CD4-positive, alpha-beta memory T cell (primary cell): ENCODE measurements around the gene OTUD7B. TPM values are rescaled to one million over a fixed set of nuclear protein-coding genes. Genes with fewer than 3 reads are reported as not detected.

Source experiments
- CTCF ChIA-PET: fragments of 350-600 bp; sonication (Branson Sonifier 250); formaldehyde crosslinking; loops from one replicate; lab custom pipeline; 2021; ENCODE audit warnings: inconsistent platforms; ENCODE audit not compliant: partially characterized antibody; lab: Charles Lee
- POLR2A ChIA-PET: fragments of 350-600 bp; sonication (Branson Sonifier 250); formaldehyde crosslinking; loops from one replicate; lab custom pipeline; 2021; ENCODE audit not compliant: partially characterized antibody; lab: Charles Lee
- DNase-seq, 5 donors: peaks; one replicate each; pipeline versions ENCODE4 v3.0.0 to v3.0.0-alpha.2; 2020 to 2022; ENCODE audit warnings: mixed read lengths in 1 of 5
- H3K27ac ChIP-seq: one replicate; pipeline ENCODE4 v1.7.0; 2013; ENCODE audit warnings: low read depth, low read length
- H3K27me3 ChIP-seq: 2 replicates; pipeline ENCODE4 v1.7.0; 2013; ENCODE audit warnings: mild to moderate bottlenecking, low read length, moderate library complexity; ENCODE audit not compliant: insufficient read depth
- H3K36me3 ChIP-seq: 2 replicates; pipeline ENCODE4 v1.7.0; 2013; ENCODE audit warnings: mild to moderate bottlenecking, low read length, moderate library complexity; ENCODE audit not compliant: insufficient read depth
- H3K4me1 ChIP-seq: 2 replicates; pipeline ENCODE4 v1.7.0; 2013; ENCODE audit warnings: mild to moderate bottlenecking, low read length, moderate library complexity; ENCODE audit not compliant: insufficient read depth
- H3K4me3 ChIP-seq, 2 donors: one replicate each; pipeline ENCODE4 v1.7.0; 2013; ENCODE audit warnings: low read length in 2 of 2, mild to moderate bottlenecking in 1 of 2
- H3K9me3 ChIP-seq, 2 donors: one replicate each; pipeline ENCODE4 v1.7.0; 2013; ENCODE audit warnings: low read length in 2 of 2, control low read depth in 1 of 2; ENCODE audit not compliant: control insufficient read depth in 1 of 2
- H3K27ac Mint-ChIP-seq, 7 donors: one replicate each; pipeline ENCODE4 v1.8.0; 2020 to 2021; ENCODE audit warnings: mixed read lengths in 7 of 7, mild to moderate bottlenecking in 6 of 7, inconsistent platforms in 3 of 7, moderate library complexity in 3 of 7
- H3K27me3 Mint-ChIP-seq, 2 donors: one replicate each; pipeline ENCODE4 v1.8.0; 2020 to 2021; ENCODE audit warnings: mixed read lengths in 2 of 2
- H3K36me3 Mint-ChIP-seq, 2 donors: one replicate each; pipeline ENCODE4 v1.8.0; 2020 to 2021; ENCODE audit warnings: mixed read lengths in 2 of 2, inconsistent platforms in 1 of 2, mild to moderate bottlenecking in 1 of 2
- H3K4me1 Mint-ChIP-seq, 4 donors: one replicate each; pipeline ENCODE4 v1.8.0; 2020 to 2021; ENCODE audit warnings: mixed read lengths in 4 of 4, mild to moderate bottlenecking in 1 of 4
- H3K4me3 Mint-ChIP-seq, 8 donors: one replicate each; pipeline ENCODE4 v1.8.0; 2020 to 2021; ENCODE audit warnings: mixed read lengths in 8 of 8, mild to moderate bottlenecking in 7 of 8, moderate library complexity in 6 of 8, inconsistent platforms in 3 of 8
- H3K9me3 Mint-ChIP-seq, 8 donors: one replicate each; pipeline ENCODE4 v1.8.0; 2020 to 2021; ENCODE audit warnings: mixed read lengths in 8 of 8, mild to moderate bottlenecking in 5 of 8, inconsistent platforms in 3 of 8, moderate library complexity in 1 of 8
- intact Hi-C: fragments of 100-400 bp; cut with micrococcal nuclease; formaldehyde crosslinking; loops from one replicate; pipeline ENCODE4 v1.15.1; 2023
- polyA plus RNA-seq, 2 donors: library from polyadenylated mRNA; unstranded; fragments of 300-500 nt; fragmentation: Illumina TruSeq; gene quantifications; one replicate each; pipeline ENCODE4 v1.2.3, GENCODE V29; 2021
- total RNA-seq, 2 experiments: library from RNA; stranded (reverse); gene quantifications; one replicate each; pipeline ENCODE4 v1.2.3, GENCODE V29; 2021

OTUD7B gene
- total and polyA plus RNA-seq, 4 experiments from 2014 or later = 0.27 to 17.6 (median 9.0) TPM

- CTCF ChIA-PET = no interaction called here
These were observed 7.6 kb upstream of the OTUD7B start for GRCh38 chr1:150018165-150018564.

DNA sequence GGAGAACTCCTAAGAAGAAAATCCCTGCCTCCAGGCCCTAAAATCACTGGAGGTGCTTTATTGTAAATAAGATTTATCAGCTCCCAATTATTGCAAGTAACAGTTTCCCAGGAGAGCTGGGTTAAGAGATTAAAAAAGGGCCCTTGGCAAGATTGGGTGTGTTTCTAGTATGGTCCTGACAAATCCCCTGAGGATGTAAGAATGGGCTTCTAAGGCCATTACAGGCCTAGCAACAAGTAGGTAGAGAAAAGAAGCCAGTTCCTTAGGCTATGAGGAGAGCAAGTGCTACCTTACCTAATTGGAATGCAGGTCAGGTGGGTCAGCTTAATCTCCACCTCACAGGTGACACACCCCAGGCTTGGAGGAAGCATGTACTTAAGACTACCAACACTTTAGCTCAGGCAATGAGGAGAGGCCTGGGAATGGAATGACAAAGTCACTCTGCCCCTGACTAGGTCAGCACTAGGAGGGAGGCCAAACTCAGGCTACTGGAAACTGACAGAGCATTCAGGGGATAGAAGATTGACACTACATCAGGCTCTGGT is 6.8 kb upstream of the OTUD7B start:
- POLR2A ChIA-PET = no interaction called here
- CTCF ChIA-PET = no interaction called here

More at GRCh38 chr1:150018165-150018564, 7.6 kb upstream of the OTUD7B start:
- H3K27me3 ChIP-seq = no peaks in the 10 kb centered on the region
- Mint-ChIP-seq H3K4me3 (no peak overlapping the region), H3K27ac (no peak overlapping the region), H3K4me1 (peaks cover 0 to 4% (median 1%) of the 10 kb centered on the region in 4 donors), H3K27me3 (no peaks in the 10 kb centered on the region), H3K36me3 (no peaks in the 10 kb centered on the region), H3K9me3 (no peaks in the 10 kb centered on the region)
- POLR2A ChIA-PET = no interaction called here
- DNase-seq = no peak
- no peak overlapping the region for H3K27ac ChIP-seq
- intact Hi-C loops = no loop called here
- H3K4me1 ChIP-seq = no peaks in the 10 kb centered on the region
- no peaks in the 10 kb centered on the region for H3K36me3 ChIP-seq
- H3K9me3 ChIP-seq = no peaks in the 10 kb centered on the region
- H3K4me3 ChIP-seq = no peak overlapping the region

DNA sequence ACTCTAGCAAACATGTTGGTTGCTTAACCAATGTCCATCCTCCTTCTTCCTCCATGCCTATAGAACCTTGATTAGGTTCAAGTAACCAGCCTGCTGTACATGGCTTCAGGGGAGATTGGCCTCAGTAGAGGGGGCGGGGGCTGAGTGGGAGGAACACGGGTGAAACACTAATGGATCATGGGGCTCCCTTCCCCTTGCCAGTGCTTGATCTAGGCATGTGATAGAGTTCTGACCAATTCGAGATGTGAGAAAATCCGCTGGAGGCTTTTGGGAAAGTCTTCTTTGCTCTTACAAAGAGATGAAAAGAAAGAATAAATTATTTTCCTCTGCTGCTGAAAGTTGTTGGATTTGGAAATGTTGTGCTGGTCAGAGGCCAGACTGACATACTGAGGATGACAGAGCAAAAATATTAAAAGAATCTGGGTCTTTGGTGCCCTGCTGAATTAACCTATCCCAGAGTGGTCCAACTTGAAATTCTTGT is 5.2 kb upstream of the OTUD7B start:
- H3K27me3 Mint-ChIP-seq = no peaks in the 10 kb centered on the region
- H3K36me3 Mint-ChIP-seq = peaks cover 0 to 2% of the 10 kb centered on the region in 2 donors
- no peak for DNase-seq
- H3K4me3 Mint-ChIP-seq = no peak overlapping the region
- H3K4me1 Mint-ChIP-seq = peaks cover 4 to 5% (median 4%) of the 10 kb centered on the region in 4 donors
- Histone ChIP-seq H3K4me1 (peaks cover 6% of the 10 kb centered on the region), H3K27ac (no peak overlapping the region), H3K36me3 (no peaks in the 10 kb centered on the region), H3K9me3 (no peaks in the 10 kb centered on the region), H3K27me3 (no peaks in the 10 kb centered on the region), H3K4me3 (no peak overlapping the region)
- intact Hi-C loops = no loop called here
- ChIA-PET CTCF (no interaction called here), POLR2A (no interaction called here)
- H3K27ac Mint-ChIP-seq = no peak overlapping the region
- H3K9me3 Mint-ChIP-seq = no peaks in the 10 kb centered on the region

More for the DNA sequence above, 6.8 kb upstream of the OTUD7B start:
- Histone ChIP-seq H3K27me3 (no peaks in the 10 kb centered on the region), H3K4me3 (no peak overlapping the region), H3K27ac (no peak overlapping the region), H3K4me1 (no peaks in the 10 kb centered on the region), H3K9me3 (no peaks in the 10 kb centered on the region), H3K36me3 (no peaks in the 10 kb centered on the region)
- no peak overlapping the region for H3K4me3 Mint-ChIP-seq
- H3K36me3 Mint-ChIP-seq = no peaks in the 10 kb centered on the region
- peak overlapping the region in 1 of 7 donors; percentile 36 for H3K27ac Mint-ChIP-seq
- H3K27me3 Mint-ChIP-seq = no peaks in the 10 kb centered on the region
- intact Hi-C loops = no loop called here
- DNase-seq = no peak
- no peaks in the 10 kb centered on the region for H3K9me3 Mint-ChIP-seq
- peaks cover 0 to 4% (median 1%) of the 10 kb centered on the region in 4 donors for H3K4me1 Mint-ChIP-seq

GRCh38 chr1:150012611-150013010 is 2.1 kb upstream of the OTUD7B start:
- Mint-ChIP-seq H3K4me1 (peaks cover 15 to 28% (median 23%) of the 10 kb centered on the region in 4 donors), H3K36me3 (peaks cover 0 to 10% of the 10 kb centered on the region in 2 donors), H3K9me3 (no peaks in the 10 kb centered on the region), H3K27ac (no peak overlapping the region), H3K27me3 (no peaks in the 10 kb centered on the region), H3K4me3 (peak overlapping the region in 1 of 8 donors; percentile 10)
- intact Hi-C loops = loop anchor here (5.0 kb wide), 1 partner anchor 45 kb away; no protein-coding TSS in a partner anchor
- Histone ChIP-seq H3K36me3 (no peaks in the 10 kb centered on the region), H3K4me3 (no peak overlapping the region), H3K27me3 (no peaks in the 10 kb centered on the region), H3K4me1 (peaks cover 20% of the 10 kb centered on the region), H3K9me3 (no peaks in the 10 kb centered on the region), H3K27ac (no peak overlapping the region)
- CTCF ChIA-PET = interaction anchor here (1.4 kb wide), 2 partner anchors 17 to 50 kb away, joined by 3 to 4 read pairs; no protein-coding TSS in a partner anchor
- POLR2A ChIA-PET = interaction anchor here (0.5 to 6.9 kb wide), 3 partner anchors 55 to 298 kb away, joined by 3 to 75 read pairs (median 4); partner anchors contain the start of gene VPS45
- no peak for DNase-seq

DNA sequence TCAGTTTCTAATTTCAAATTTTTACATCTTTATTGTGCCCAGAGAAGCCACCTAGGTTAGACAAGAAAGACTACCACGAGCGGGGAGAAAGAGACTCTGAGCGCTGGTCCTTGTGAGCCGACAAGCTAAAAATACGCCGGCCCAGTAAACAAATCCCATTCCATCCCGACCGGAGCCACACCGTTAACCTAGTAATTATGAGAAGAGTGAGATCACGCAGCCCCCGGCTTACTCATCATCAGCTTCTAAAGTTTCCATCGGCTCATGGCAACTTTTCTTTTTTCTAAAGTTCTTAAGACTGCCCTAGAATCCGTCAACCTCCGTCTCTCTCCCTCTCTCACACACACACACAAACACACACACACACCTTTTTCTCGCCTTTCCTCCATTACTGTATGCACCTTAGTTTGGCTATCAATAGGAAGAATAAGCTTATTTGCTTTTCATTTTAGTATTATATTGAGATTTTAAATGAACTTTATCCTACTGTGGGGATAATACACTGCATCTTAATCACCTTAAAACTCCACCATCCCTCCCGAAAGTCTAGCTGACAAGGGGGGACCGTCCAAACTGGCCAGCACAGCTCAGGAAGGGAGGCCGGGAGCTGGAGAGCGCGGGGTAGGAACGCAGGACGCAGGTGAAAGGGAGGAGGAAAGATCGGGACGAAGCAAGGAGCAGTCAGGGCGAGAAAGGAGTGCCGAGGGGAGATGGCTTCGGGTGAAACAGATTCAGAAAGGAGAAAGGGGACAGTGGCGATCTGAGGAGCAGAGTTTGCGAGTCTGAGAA is 728 bp downstream of the OTUD7B start:
- Mint-ChIP-seq H3K27ac (peak overlapping the region; percentile 62 to 94 (median 91)), H3K4me3 (peak overlapping the region; percentile 89 to 99 (median 96)), H3K4me1 (peaks cover 22 to 36% (median 26%) of the 10 kb centered on the region in 4 donors), H3K9me3 (no peaks in the 10 kb centered on the region), H3K36me3 (peaks cover 4 to 10% of the 10 kb centered on the region in 2 donors), H3K27me3 (no peaks in the 10 kb centered on the region)
- ChIA-PET POLR2A (interaction anchor here (0.7 to 6.9 kb wide), 9 partner anchors 12 to 609 kb away, joined by 3 to 75 read pairs (median 3); partner anchors contain the start of genes SF3B4, TARS2 and VPS45), CTCF (interaction anchor here (0.9 to 2.1 kb wide), 7 partner anchors 13 to 246 kb away, joined by 3 to 8 read pairs (median 4); partner anchors contain the start of gene VPS45)
- H3K27ac ChIP-seq = peak overlapping the region; percentile 63
- intact Hi-C loops = loop anchor here (1.0 to 5.0 kb wide), 2 partner anchors 42 to 58 kb away; partner anchors contain the start of gene VPS45
- H3K27me3 ChIP-seq = no peaks in the 10 kb centered on the region
- no peaks in the 10 kb centered on the region for H3K36me3 ChIP-seq
- H3K9me3 ChIP-seq = no peaks in the 10 kb centered on the region
- peak overlapping the region; percentile 64 to 87 for H3K4me3 ChIP-seq
- H3K4me1 ChIP-seq = peaks cover 20% of the 10 kb centered on the region
- DNase-seq = peak; percentile 26 to 64 (median 31)

DNA sequence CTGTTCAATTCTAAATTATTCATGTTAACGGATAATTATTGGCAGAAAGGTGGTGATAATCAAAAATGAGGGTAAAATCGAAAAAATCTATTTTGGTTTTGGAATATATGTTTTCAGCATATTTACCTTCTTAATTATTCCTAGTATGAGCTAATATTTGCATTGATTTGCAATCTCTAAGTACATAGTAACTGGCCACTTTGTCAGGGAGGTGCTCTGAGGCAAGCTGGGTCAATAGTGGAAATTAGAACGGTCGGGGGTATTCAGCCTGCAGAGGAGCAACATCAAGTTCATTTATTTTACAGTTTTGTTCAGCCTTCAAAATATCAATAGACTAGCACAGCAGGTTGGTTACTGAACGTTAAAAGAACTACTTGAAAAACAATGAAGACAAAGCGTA is 1.8 kb downstream of the OTUD7B start:
- CTCF ChIA-PET = interaction anchor here (1.1 to 1.7 kb wide), 2 partner anchors 46 to 178 kb away, joined by 3 to 6 read pairs; no protein-coding TSS in a partner anchor
- Mint-ChIP-seq H3K9me3 (no peaks in the 10 kb centered on the region), H3K4me3 (peak overlapping the region; percentile 3 to 99 (median 96)), H3K36me3 (peaks cover 12 to 13% of the 10 kb centered on the region in 2 donors), H3K27ac (peak overlapping the region in 1 of 7 donors; percentile 31), H3K27me3 (no peaks in the 10 kb centered on the region), H3K4me1 (peaks cover 23 to 33% (median 30%) of the 10 kb centered on the region in 4 donors)
- POLR2A ChIA-PET = interaction anchor here (0.6 to 6.9 kb wide), 2 partner anchors 122 to 150 kb away, joined by 4 to 75 read pairs; a partner anchor contains a TSS
- H3K4me1 ChIP-seq = peaks cover 20% of the 10 kb centered on the region
- no peaks in the 10 kb centered on the region for H3K27me3 ChIP-seq
- no peak overlapping the region for H3K4me3 ChIP-seq
- H3K9me3 ChIP-seq = no peaks in the 10 kb centered on the region
- intact Hi-C loops = no loop called here
- no peak for DNase-seq
- no peaks in the 10 kb centered on the region for H3K36me3 ChIP-seq
- H3K27ac ChIP-seq = no peak overlapping the region
